ENCODE data around the gene PEAK1. TPM values are rescaled to one million over a fixed set of nuclear protein-coding genes. Genes with fewer than 3 reads are reported as not detected.

Gene PEAK1
- total and polyA plus RNA-seq, 9 of the 15 experiments (the other 6 are each of a cell fraction or from before 2014, with no cell fraction given): 0.99 to 22.4 (median 10.8) TPM

DNA sequence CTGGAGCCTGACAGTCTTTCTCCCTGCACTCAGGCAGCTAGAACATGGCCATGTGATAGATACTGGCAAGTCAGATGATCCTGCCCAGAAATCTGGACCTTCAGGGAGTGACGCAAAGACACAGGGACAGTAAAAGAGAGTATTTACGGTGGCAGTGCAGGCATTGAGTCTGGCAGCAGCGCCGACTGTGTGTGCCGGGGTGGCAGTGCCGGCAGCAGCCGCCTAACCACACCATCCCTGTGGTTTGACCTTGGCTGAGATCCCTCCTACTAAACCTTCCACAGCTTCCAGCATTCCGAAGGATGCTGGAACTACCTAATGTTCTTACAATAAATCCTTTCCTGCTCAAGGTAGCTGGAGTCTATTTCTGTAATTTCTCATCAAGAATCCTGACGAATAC, 344.4 kb downstream of the PEAK1 start:
- POLR2A ChIA-PET: no interaction called here
- H3K4me1 ChIP-seq (replicated peaks in 1 of 2; ENCODE audit: control insufficient read depth in 2 of 2, insufficient read depth in 2 of 2, low read length in 2 of 2): peaks cover 6 to 12% of the 10 kb centered on the region in 2 experiments; a peak in 4 of 5 replicates
- H3K4me2 ChIP-seq (ENCODE audit: insufficient read depth, low read length): no peak overlapping the region
- H3K79me2 ChIP-seq (ENCODE audit: control insufficient read depth, insufficient read depth, low read length): peaks cover under 1% of the 10 kb centered on the region; the same call in 1 of the 3 replicates
- CTCF ChIA-PET (ENCODE audit: low intra/inter-chr PET ratio): no interaction called here
- 5% methylated on average over 9 of the region's 9 CpGs for WGBS (ENCODE audit: insufficient coverage, low coverage, missing lambda C conversion rate)
- H3K9me3 ChIP-seq (replicated peaks; ENCODE audit: control insufficient read depth, insufficient read depth, low read depth, low read length): no peaks in the 10 kb centered on the region
- intact Hi-C loops (cut with micrococcal nuclease): no loop called here
- H3K9me1 ChIP-seq (ENCODE audit: control insufficient read depth, insufficient read depth, low read length): peaks cover 2% of the 10 kb centered on the region
- H3K27ac ChIP-seq (ENCODE audit: extremely low read depth, low read depth, low read length): no peak overlapping the region
- H3K4me3 ChIP-seq: no peak overlapping the region
- no peaks in the 10 kb centered on the region for H3K36me3 ChIP-seq (ENCODE audit: control insufficient read depth, insufficient read depth, low read length)
- in situ Hi-C loops (cut with MboI): no loop called here
- FAIRE-seq (no peak), DNase-seq (ENCODE audit: extremely low read depth in 1 of 4, low spot score in 3 of 4) (no peak), ATAC-seq (no peak)
- H3K9ac ChIP-seq (ENCODE audit: insufficient read depth in 1 of 2, low read depth in 2 of 2, low read length in 2 of 2): no peak overlapping the region
- TF ChIP-seq RBM34 (IDR thresholded peaks at IDR 0.05; ENCODE audit: borderline replicate concordance, insufficient read depth, low read length): no peak
- TF ChIP-seq GABPA (tag; conservative IDR thresholded peaks at IDR 0.05; ENCODE audit: low read depth): no peak
- TF ChIP-seq ZNF586 (CRISPR knock-in tag; conservative IDR thresholded peaks at IDR 0.05): no peak
- TF ChIP-seq, protein P1, sequence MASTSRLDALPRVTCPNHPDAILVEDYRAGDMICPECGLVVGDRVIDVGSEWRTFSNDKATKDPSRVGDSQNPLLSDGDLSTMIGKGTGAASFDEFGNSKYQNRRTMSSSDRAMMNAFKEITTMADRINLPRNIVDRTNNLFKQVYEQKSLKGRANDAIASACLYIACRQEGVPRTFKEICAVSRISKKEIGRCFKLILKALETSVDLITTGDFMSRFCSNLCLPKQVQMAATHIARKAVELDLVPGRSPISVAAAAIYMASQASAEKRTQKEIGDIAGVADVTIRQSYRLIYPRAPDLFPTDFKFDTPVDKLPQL (IDR thresholded peaks at IDR 0.05; ENCODE audit: extremely low read depth, insufficient read length): no peak
- TF ChIP-seq ARID1B (IDR thresholded peaks at IDR 0.05): no peak
- no peak for TF ChIP-seq EGR1 (conservative IDR thresholded peaks at IDR 0.05)
- TF ChIP-seq FOXK1 (CRISPR knock-in tag; IDR thresholded peaks at IDR 0.05; ENCODE audit: borderline replicate concordance): no peak
- no peak for TF ChIP-seq NCOA1 (IDR thresholded peaks at IDR 0.05; ENCODE audit: low read depth)
- no peak for TF ChIP-seq FOS (IDR thresholded peaks at IDR 0.05; ENCODE audit: extremely low read depth, insufficient read length)
- TF ChIP-seq CREB3L1 (IDR thresholded peaks at IDR 0.05; ENCODE audit: borderline replicate concordance, low read depth): no peak
- TF ChIP-seq TAF1 (IDR thresholded peaks at IDR 0.05; ENCODE audit: control insufficient read depth, extremely low read depth, insufficient read depth, low read length, severe bottlenecking): no peak
- TF ChIP-seq ZNF766 (CRISPR knock-in tag; conservative IDR thresholded peaks at IDR 0.05): no peak
- TF ChIP-seq, protein P2, sequence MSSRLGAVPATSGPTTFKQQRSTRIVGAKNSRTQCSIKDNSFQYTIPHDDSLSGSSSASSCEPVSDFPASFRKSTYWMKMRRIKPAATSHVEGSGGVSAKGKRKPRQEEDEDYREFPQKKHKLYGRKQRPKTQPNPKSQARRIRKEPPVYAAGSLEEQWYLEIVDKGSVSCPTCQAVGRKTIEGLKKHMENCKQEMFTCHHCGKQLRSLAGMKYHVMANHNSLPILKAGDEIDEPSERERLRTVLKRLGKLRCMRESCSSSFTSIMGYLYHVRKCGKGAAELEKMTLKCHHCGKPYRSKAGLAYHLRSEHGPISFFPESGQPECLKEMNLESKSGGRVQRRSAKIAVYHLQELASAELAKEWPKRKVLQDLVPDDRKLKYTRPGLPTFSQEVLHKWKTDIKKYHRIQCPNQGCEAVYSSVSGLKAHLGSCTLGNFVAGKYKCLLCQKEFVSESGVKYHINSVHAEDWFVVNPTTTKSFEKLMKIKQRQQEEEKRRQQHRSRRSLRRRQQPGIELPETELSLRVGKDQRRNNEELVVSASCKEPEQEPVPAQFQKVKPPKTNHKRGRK (tag; IDR thresholded peaks at IDR 0.05): no peak
- TF ChIP-seq SMARCA5 (IDR thresholded peaks at IDR 0.05): no peak
- TF ChIP-seq KLF13 (tag; IDR thresholded peaks at IDR 0.05; ENCODE audit: borderline replicate concordance, low read depth): no peak
- H2AFZ ChIP-seq (ENCODE audit: low read depth, low read length): no peak overlapping the region
- H3K27me3 ChIP-seq (ENCODE audit: control insufficient read depth in 2 of 2, insufficient read depth in 2 of 2, low read length in 2 of 2): peaks cover 13 to 32% of the 10 kb centered on the region in 2 experiments; a peak in 4 of 5 replicates
- BruUV-seq (replicated peaks): no TSS peak
- no peaks in the 10 kb centered on the region for H4K20me1 ChIP-seq (replicated peaks; ENCODE audit: control insufficient read depth, insufficient read depth, low read length)

Data from K562 (cell line).